Nasal cavity respiratory epithelium epithelial cell of viscerocranial mucosa (primary cell): ENCODE data around the gene TBC1D24. TPM values are rescaled to one million over a fixed set of nuclear protein-coding genes. Genes with fewer than 3 reads are reported as not detected.

Source experiments
- total RNA-seq: library from RNA; depleted of rRNA; stranded (reverse); fragments of >200 nt; gene quantifications from 2 replicates; pipeline ENCODE4 v1.2.3, GENCODE V29; 2014

TBC1D24 gene
- total RNA-seq: 5.1 and 13.5 TPM in 2 replicates

GRCh38 chr16:2474877-2475412, at the start of gene TBC1D24:
TBC1D24 (plus strand) TSS chr16:2475127; CDS start chr16:2496149, 21,022 bp downstream.

GRCh38 chr16:2429034-2429770, 45.7 kb upstream of the TBC1D24 start, which contains the start of gene CCNF:
CCNF (plus strand) TSS chr16:2429447; CDS start chr16:2429482, 35 bp downstream.

GRCh38 chr16:2459647-2460390, 15.1 kb upstream of the TBC1D24 start, which contains the start of gene TEDC2:
TEDC2 (plus strand) TSS chr16:2460109; CDS start chr16:2460145, 36 bp downstream.

GRCh38 chr16:2471016-2471652, 3.8 kb upstream of the TBC1D24 start, which contains the start of gene NTN3:
NTN3 (plus strand) TSS chr16:2471297; CDS start chr16:2471702, 405 bp downstream.

GRCh38 chr16:2513405-2514332, 38.7 kb downstream of the TBC1D24 start, which contains the start of gene ATP6V0C:
ATP6V0C (plus strand) TSS chr16:2513952; CDS start chr16:2514104, 152 bp downstream.

DNA sequence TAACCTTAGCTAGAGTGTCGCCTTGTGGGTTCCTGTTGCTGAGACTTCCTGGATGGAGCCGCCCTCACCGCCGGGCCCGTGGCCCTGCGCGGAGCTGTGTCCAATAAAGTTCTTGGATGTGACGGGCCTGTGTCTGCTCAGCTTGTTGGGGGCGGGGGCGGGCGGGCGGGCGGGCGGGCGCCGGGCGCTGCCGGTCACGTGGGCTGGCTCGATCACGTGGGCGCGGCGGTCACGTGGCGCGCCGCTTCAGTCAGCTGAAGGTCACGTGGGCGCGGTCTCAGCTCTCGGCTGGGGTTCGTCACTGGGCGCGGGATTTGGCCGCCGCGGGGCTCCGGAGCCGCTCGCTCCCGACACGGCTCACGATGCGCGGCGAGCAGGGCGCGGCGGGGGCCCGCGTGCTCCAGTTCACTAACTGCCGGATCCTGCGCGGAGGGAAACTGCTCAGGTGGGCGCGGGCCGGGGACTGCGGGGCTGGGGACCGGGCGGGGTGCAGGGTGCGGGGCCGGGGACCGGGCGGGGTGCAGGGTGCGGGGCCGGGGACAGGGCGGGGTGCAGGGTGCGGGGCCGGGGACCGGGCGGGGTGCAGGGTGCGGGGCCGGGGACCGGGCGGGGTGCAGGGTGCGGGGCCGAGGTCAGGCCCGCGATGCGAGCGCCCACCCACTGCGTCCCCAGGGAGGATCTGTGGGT, 45.3 kb downstream of the TBC1D24 start, which contains the start of gene AMDHD2:
Gene AMDHD2, plus strand, starts transcription at position 275 of the 687 bp plus-strand sequence. Its CDS starts 88 bp downstream, at position 363.

DNA sequence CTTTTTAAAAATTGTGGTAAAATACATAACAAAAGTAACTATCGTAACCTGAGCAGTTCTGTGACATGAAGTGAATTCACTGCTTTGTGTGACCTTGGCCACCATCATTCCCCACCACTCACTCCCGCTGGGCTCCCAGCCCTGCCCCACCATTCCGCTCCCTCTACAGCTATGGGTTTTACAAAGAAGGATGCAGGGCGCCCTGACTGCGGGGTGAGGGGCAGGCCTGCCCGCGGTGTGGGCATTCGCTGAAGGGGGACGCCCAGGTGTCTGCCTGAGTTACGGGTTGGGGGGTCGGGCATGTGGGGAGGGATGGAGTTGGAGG, 56.4 kb downstream of the TBC1D24 start, which contains the start of gene CEMP1:
Gene CEMP1, minus strand, starts transcription at position 38 of the 325 bp plus-strand sequence. CDS start 335 bp downstream, outside the sequence.

GRCh38 chr16:2537451-2538379, 62.8 kb downstream of the TBC1D24 start, which contains the start of gene PDPK1:
PDPK1 (plus strand) TSS chr16:2538021; CDS start chr16:2538113, 92 bp downstream.

Other genes with a start within 250 kb of the TBC1D24 start
- 0.34 and 1.00 TPM in 2 replicates for gene DNASE1L2, start 238.7 kb upstream of the TBC1D24 start, total RNA-seq
- gene ECI1, start 223.5 kb upstream of the TBC1D24 start, total RNA-seq: 36.4 and 170 TPM in 2 replicates
- 80.3 and 114 TPM in 2 replicates for gene RNPS1, start 207.0 kb upstream of the TBC1D24 start, total RNA-seq
- gene ABCA3, start 134.4 kb upstream of the TBC1D24 start, total RNA-seq: 0.64 and 0.68 TPM in 2 replicates
- 3.1 and 5.5 TPM in 2 replicates for gene CCNF, start 45.7 kb upstream of the TBC1D24 start, total RNA-seq
- gene TEDC2, start 15.0 kb upstream of the TBC1D24 start, total RNA-seq: 1.00 and 1.0 TPM in 2 replicates
- 0.21 TPM in 1 of 2 replicates, not detected in the other for gene NTN3, start 3.8 kb upstream of the TBC1D24 start, total RNA-seq
- gene ATP6V0C, start 38.8 kb downstream of the TBC1D24 start, total RNA-seq: 14.0 and 28.9 TPM in 2 replicates
- 20.8 and 27.9 TPM in 2 replicates for gene AMDHD2, start 45.2 kb downstream of the TBC1D24 start, total RNA-seq
- gene CEMP1, start 56.3 kb downstream of the TBC1D24 start, total RNA-seq: 0.07 and 0.34 TPM in 2 replicates
- 16.7 and 36.2 TPM in 2 replicates for gene PDPK1, start 62.9 kb downstream of the TBC1D24 start, total RNA-seq
- gene KCTD5, start 207.4 kb downstream of the TBC1D24 start, total RNA-seq: 37.3 and 37.5 TPM in 2 replicates
- gene PRSS27, start 245.1 kb downstream of the TBC1D24 start, total RNA-seq: 1.0 and 1.9 TPM in 2 replicates